Thyroid gland (tissue), 4 donors: ENCODE data around the gene ZFAND3.

Source experiments
- POLR2A ChIP-seq, 2 donors: fragments of 450-650 bp; IDR thresholded peaks; one replicate each; pipeline ENCODE4 v1.6.1; 2017; ENCODE audit warnings: antibody characterized with exemption in 2 of 2, mild to moderate bottlenecking in 2 of 2, moderate library complexity in 1 of 2
- TF ChIP-seq, protein P1 (sequence below), 6 experiments: fragments of 200-600 bp in 3 of 6; fragments of 450-650 bp in 3 of 6; sonication (generic) in 3 of 6; IDR thresholded peaks; one replicate each; pipeline ENCODE4 v1.5.1; 2016 to 2019; ENCODE audit warnings: antibody characterized with exemption in 6 of 6, mild to moderate bottlenecking in 2 of 6, inconsistent platforms in 1 of 6, moderate library complexity in 1 of 6

DNA sequence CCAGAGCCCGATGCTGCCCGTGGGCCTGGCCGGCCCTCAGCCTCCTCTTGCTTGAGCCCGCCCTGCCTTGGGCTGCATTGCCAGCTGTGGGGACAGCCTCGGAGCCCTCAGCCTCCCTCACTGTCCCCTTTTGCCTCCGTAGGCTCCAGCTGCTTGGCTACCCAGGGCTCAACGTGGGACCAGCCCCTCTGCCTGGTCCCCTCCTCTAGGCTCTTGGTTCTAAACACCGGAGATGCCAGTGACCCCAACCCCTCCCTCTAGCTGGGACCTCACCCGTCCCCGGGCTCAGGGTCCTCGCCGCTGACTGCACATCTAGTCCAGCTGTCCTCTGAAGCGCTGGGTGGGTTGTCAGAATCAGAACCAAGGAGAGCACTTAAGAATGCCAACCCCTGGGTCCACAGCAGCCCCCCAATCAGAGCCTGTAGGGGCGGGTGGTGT lies 345.2 kb downstream of the ZFAND3 start:
- TF ChIP-seq, protein P1, sequence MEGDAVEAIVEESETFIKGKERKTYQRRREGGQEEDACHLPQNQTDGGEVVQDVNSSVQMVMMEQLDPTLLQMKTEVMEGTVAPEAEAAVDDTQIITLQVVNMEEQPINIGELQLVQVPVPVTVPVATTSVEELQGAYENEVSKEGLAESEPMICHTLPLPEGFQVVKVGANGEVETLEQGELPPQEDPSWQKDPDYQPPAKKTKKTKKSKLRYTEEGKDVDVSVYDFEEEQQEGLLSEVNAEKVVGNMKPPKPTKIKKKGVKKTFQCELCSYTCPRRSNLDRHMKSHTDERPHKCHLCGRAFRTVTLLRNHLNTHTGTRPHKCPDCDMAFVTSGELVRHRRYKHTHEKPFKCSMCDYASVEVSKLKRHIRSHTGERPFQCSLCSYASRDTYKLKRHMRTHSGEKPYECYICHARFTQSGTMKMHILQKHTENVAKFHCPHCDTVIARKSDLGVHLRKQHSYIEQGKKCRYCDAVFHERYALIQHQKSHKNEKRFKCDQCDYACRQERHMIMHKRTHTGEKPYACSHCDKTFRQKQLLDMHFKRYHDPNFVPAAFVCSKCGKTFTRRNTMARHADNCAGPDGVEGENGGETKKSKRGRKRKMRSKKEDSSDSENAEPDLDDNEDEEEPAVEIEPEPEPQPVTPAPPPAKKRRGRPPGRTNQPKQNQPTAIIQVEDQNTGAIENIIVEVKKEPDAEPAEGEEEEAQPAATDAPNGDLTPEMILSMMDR (IDR thresholded peaks at IDR 0.05): no peak
- TF ChIP-seq POLR2A (IDR thresholded peaks at IDR 0.05): no peak
